K562 (cell line): Measurements from ENCODE around the gene CMIP. TPM values are rescaled to one million over a fixed set of nuclear protein-coding genes. Genes with fewer than 3 reads are reported as not detected.
A peak's percentile ranks its signal among the peaks of the same experiment; 100 is the strongest.

Experiments used
- AFF4 ChIP-seq: sonication (generic); formaldehyde crosslinking; IDR thresholded peaks from 2 replicates; pipeline ENCODE4 v1.8.0; 2023; ENCODE audit warnings: mild to moderate bottlenecking, missing genetic modification reagents
- CEBPB ChIP-seq: fragments of 450-650 bp; IDR thresholded peaks from 2 replicates; pipeline ENCODE4 v1.6.1; 2016; ENCODE audit warnings: missing genetic modification characterization, missing compliant biosample characterization
- EHMT2 ChIP-seq: fragments of 450-650 bp; IDR thresholded peaks from 2 replicates; pipeline ENCODE4 v1.6.1; 2018; ENCODE audit warnings: antibody characterized with exemption
- MCM7 ChIP-seq, 2 experiments: fragments of 450-650 bp; IDR thresholded peaks; 2 replicates each; pipeline ENCODE4 v1.6.1; 2016 to 2018
- POLR2AphosphoS5 ChIP-seq: IDR thresholded peaks from 2 replicates; pipeline ENCODE4 v1.6.1; 2011; ENCODE audit warnings: mild to moderate bottlenecking, low read depth, low read length, moderate library complexity; ENCODE audit not compliant: control insufficient read depth, insufficient read depth
- POLR2B ChIP-seq: fragments of 450-650 bp; IDR thresholded peaks from 2 replicates; pipeline ENCODE4 v1.6.1; 2018; ENCODE audit warnings: low read depth; ENCODE audit not compliant: partially characterized antibody
- SRSF3 ChIP-seq: fragments of 200-400 bp; formaldehyde crosslinking; IDR thresholded peaks from 2 replicates; pipeline ENCODE4 v1.6.1; 2016; ENCODE audit warnings: mild to moderate bottlenecking, low read length, moderate library complexity; ENCODE audit not compliant: insufficient read depth
- XRCC5 ChIP-seq: fragments of 200-400 bp; formaldehyde crosslinking; IDR thresholded peaks from 2 replicates; pipeline ENCODE4 v1.6.1; 2017; ENCODE audit warnings: low read depth, mild to moderate bottlenecking, low read length
- ZNF232 ChIP-seq: sonication (generic); formaldehyde crosslinking; IDR thresholded peaks from 2 replicates; pipeline ENCODE4 v1.8.0; 2022; ENCODE audit warnings: mild to moderate bottlenecking, missing genetic modification reagents
- ZNF311 ChIP-seq: fragments of 250-450 bp; sonication (Bioruptor Pico); IDR thresholded peaks from 2 replicates; pipeline ENCODE4 v1.4.0; 2020; ENCODE audit warnings: mild to moderate bottlenecking, moderate library complexity
- polyA plus RNA-seq, 8 experiments: library from polyadenylated mRNA; depleted of rRNA in 4 of 8; stranded (reverse) in 5 of 8; unstranded in 3 of 8; fragments of >200 nt; fragmentation: Nextera tagmentation in 2 of 8; fragmentation: Illumina TruSeq in 1 of 8; extraction: Ambion mirVana in 2 of 8; extraction: Trizol in 1 of 8; gene quantifications; 2 replicates each; pipeline versions ENCODE4 v1.2.1 to v1.2.3, GENCODE V29; 2011 to 2014; ENCODE audit warnings: inconsistent platforms in 1 of 8, missing spikeins in 1 of 8
- total RNA-seq, 7 experiments: library from RNA; depleted of rRNA in 6 of 7; stranded (reverse); fragments of >200 nt in 6 of 7; fragmentation: Illumina TruSeq in 2 of 7; extraction: Trizol in 2 of 7; gene quantifications; 2 replicates each; pipeline versions ENCODE4 v1.2.1 to v1.2.3, GENCODE V29; 2011 to 2021; ENCODE audit warnings: low replicate concordance in 1 of 7
- TF ChIP-seq, protein P1 (sequence below): fragments of 250-450 bp; sonication (Bioruptor Pico); IDR thresholded peaks from 2 replicates; pipeline ENCODE4 v1.4.0; 2020; ENCODE audit warnings: borderline replicate concordance

The CMIP gene
- total and polyA plus RNA-seq, 9 of the 15 experiments (the other 6 are each of a cell fraction or from before 2014, with no cell fraction given), result 0.94 to 82.5 (median 10.3) TPM

GRCh38 chr16:81578076-81578475, 133.5 kb downstream of the CMIP start (continued):
- TF ChIP-seq CEBPB (tag), result no peak
- no peak for TF ChIP-seq AFF4 (CRISPR knock-in tag)
- TF ChIP-seq ZNF311 (CRISPR knock-in tag), result no peak
- no peak for TF ChIP-seq ZNF232 (CRISPR knock-in tag)
- no peak for TF ChIP-seq XRCC5
- no peak for TF ChIP-seq MCM7 (IDR thresholded peaks at IDR 0.05)
- peak; percentile 29; the same call in 1 of the 2 replicates for TF ChIP-seq EHMT2
- TF ChIP-seq POLR2AphosphoS5, result no peak
- TF ChIP-seq, protein P1, sequence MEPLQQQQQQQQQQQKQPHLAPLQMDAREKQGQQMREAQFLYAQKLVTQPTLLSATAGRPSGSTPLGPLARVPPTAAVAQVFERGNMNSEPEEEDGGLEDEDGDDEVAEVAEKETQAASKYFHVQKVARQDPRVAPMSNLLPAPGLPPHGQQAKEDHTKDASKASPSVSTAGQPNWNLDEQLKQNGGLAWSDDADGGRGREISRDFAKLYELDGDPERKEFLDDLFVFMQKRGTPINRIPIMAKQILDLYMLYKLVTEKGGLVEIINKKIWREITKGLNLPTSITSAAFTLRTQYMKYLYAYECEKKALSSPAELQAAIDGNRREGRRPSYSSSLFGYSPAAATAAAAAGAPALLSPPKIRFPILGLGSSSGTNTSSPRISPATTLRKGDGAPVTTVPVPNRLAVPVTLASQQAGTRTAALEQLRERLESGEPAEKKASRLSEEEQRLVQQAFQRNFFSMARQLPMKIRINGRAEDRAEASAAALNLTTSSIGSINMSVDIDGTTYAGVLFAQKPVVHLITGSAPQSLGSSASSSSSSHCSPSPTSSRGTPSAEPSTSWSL (CRISPR knock-in tag), result no peak
- no peak for TF ChIP-seq SRSF3
- TF ChIP-seq POLR2B, result peak; percentile 24
